ENCODE data around the gene RPA1.

- TF ChIP-seq, protein P1, sequence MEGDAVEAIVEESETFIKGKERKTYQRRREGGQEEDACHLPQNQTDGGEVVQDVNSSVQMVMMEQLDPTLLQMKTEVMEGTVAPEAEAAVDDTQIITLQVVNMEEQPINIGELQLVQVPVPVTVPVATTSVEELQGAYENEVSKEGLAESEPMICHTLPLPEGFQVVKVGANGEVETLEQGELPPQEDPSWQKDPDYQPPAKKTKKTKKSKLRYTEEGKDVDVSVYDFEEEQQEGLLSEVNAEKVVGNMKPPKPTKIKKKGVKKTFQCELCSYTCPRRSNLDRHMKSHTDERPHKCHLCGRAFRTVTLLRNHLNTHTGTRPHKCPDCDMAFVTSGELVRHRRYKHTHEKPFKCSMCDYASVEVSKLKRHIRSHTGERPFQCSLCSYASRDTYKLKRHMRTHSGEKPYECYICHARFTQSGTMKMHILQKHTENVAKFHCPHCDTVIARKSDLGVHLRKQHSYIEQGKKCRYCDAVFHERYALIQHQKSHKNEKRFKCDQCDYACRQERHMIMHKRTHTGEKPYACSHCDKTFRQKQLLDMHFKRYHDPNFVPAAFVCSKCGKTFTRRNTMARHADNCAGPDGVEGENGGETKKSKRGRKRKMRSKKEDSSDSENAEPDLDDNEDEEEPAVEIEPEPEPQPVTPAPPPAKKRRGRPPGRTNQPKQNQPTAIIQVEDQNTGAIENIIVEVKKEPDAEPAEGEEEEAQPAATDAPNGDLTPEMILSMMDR (IDR thresholded peaks at IDR 0.05): no peak
- no peak for TF ChIP-seq POLR2A (IDR thresholded peaks at IDR 0.05)
These were observed 9.7 kb downstream of the RPA1 start for GRCh38 chr17:1839516-1839915.
